Esophagus muscularis mucosa (tissue), 4 donors: ENCODE results near the gene ADSS1. TPM values are rescaled to one million over a fixed set of nuclear protein-coding genes. Genes with fewer than 3 reads are reported as not detected.

ENCODE experiments used
- DNase-seq: peaks from one replicate; pipeline ENCODE4 v3.0.0-alpha.2; 2017; ENCODE audit errors: extremely low spot score
- H3K27ac ChIP-seq, 4 donors: fragments of 200-600 bp; sonication (generic); replicated peaks in 1 of 4; 1 replicate in 3 of 4; 2 replicates in 1 of 4; pipeline ENCODE4 v1.5.1; 2016 to 2019; ENCODE audit warnings: mild to moderate bottlenecking in 1 of 4
- H3K27me3 ChIP-seq, 4 donors: fragments of 200-600 bp; sonication (generic); one replicate each; pipeline versions ENCODE4 v1.5.1 to v1.6.0; 2016 to 2019
- H3K36me3 ChIP-seq, 4 donors: fragments of 200-600 bp; sonication (generic); one replicate each; pipeline ENCODE4 v1.5.1; 2016 to 2019
- H3K4me1 ChIP-seq, 4 donors: fragments of 200-600 bp; sonication (generic); one replicate each; pipeline ENCODE4 v1.5.1; 2016 to 2019
- H3K4me3 ChIP-seq, 4 donors: fragments of 200-600 bp; sonication (generic); 1 replicate in 2 of 4; 2 replicates in 2 of 4; pipeline ENCODE4 v1.5.1; 2016 to 2019; ENCODE audit warnings: mild to moderate bottlenecking in 4 of 4, moderate library complexity in 1 of 4
- H3K9me3 ChIP-seq, 4 donors: fragments of 200-600 bp; sonication (generic); 1 replicate in 3 of 4; 2 replicates in 1 of 4; pipeline ENCODE4 v1.5.1; 2016 to 2019
- EP300 ChIP-seq: sonication (generic); formaldehyde crosslinking; IDR thresholded peaks from one replicate; pipeline ENCODE4 v1.6.1; 2017; ENCODE audit warnings: antibody characterized with exemption
- POLR2A ChIP-seq: fragments of 450-650 bp; IDR thresholded peaks from one replicate; pipeline ENCODE4 v1.6.1; 2017; ENCODE audit warnings: antibody characterized with exemption, moderate library complexity, mild to moderate bottlenecking, low read depth
- POLR2AphosphoS5 ChIP-seq, 2 donors: sonication (generic); formaldehyde crosslinking; IDR thresholded peaks; one replicate each; pipeline ENCODE4 v1.6.1; 2017; ENCODE audit warnings: antibody characterized with exemption in 2 of 2
- WGBS: methylation state at CpG from one replicate; pipeline ENCODE4 v1.1.5; 2018; 5-methylcytosine and 5-hydroxymethylcytosine counted together
- intact Hi-C: fragments of 100-400 bp; cut with DNase I; formaldehyde crosslinking; loops from one replicate; pipeline ENCODE4 v1.15.1; 2023
- total RNA-seq, 4 donors: library from RNA; depleted of rRNA; stranded (reverse); fragments of >200 nt; gene quantifications; one replicate each; pipeline versions ENCODE4 v1.1.0 to v1.2.1, GENCODE V29; 2016
- TF ChIP-seq, protein P1 (sequence below), 3 experiments: fragments of 200-600 bp in 2 of 3; fragments of 450-650 bp in 1 of 3; sonication (generic) in 2 of 3; IDR thresholded peaks; one replicate each; pipeline ENCODE4 v1.5.1; 2017 to 2019; ENCODE audit warnings: antibody characterized with exemption in 3 of 3, mild to moderate bottlenecking in 2 of 3, moderate library complexity in 1 of 3

ADSS1 gene
- total RNA-seq, 4 donors from 2014 or later, result 4.3 to 7.9 (median 5.7) TPM

DNA sequence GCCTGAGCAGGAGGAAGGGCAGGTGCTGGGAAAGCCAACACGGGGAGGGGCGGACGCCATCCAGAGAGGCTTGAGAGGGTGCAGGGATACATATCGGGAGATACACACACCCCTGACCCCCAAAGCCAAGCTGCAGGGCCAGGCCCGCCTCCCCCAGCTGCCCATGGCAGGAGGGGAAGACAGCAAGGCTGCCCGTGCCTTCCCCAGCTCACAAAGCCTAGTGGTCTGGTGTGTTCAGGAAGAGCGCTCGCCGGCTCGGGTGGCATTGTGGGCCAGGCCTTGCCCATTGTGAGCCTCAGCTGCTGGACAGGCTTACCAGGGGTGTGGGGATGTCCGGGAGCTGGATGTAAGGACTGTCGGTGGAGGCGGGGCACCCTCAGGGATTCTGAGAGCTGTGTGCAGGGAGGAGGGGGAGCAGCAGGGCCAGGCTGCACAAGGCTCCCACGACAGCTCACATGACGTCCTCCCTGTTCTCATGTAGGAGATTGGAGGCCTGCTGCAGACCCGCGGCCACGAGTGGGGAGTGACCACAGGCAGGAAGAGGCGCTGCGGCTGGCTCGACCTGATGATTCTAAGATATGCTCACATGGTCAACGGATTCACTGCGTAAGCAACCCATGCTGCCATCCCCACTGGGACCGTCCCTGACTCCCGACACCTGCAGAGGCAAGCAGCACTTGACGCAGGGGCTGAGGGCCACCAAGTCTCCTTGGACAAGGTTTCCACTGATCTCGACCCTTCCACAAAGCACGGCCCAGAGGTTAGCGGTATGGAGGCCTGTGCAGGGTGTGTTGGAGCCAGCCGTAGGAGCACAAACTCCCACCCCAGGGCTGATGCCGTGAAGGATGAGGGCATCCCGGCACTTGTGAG, 18.8 kb downstream of the ADSS1 start:
- WGBS, result 92% methylated on average over 20 of the region's 32 CpGs
- Histone ChIP-seq H3K4me1 (peaks cover 0 to 23% (median 20%) of the 10 kb centered on the region in 4 donors), H3K36me3 (peaks cover 0 to 80% (median 26%) of the 10 kb centered on the region in 4 donors), H3K9me3 (no peaks in the 10 kb centered on the region), H3K27me3 (no peaks in the 10 kb centered on the region), H3K27ac (no peak overlapping the region), H3K4me3 (no peak overlapping the region)
- no peak for DNase-seq
- TF ChIP-seq, protein P1, sequence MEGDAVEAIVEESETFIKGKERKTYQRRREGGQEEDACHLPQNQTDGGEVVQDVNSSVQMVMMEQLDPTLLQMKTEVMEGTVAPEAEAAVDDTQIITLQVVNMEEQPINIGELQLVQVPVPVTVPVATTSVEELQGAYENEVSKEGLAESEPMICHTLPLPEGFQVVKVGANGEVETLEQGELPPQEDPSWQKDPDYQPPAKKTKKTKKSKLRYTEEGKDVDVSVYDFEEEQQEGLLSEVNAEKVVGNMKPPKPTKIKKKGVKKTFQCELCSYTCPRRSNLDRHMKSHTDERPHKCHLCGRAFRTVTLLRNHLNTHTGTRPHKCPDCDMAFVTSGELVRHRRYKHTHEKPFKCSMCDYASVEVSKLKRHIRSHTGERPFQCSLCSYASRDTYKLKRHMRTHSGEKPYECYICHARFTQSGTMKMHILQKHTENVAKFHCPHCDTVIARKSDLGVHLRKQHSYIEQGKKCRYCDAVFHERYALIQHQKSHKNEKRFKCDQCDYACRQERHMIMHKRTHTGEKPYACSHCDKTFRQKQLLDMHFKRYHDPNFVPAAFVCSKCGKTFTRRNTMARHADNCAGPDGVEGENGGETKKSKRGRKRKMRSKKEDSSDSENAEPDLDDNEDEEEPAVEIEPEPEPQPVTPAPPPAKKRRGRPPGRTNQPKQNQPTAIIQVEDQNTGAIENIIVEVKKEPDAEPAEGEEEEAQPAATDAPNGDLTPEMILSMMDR (IDR thresholded peaks at IDR 0.05), result no peak
- intact Hi-C loops, result no loop called here

DNA sequence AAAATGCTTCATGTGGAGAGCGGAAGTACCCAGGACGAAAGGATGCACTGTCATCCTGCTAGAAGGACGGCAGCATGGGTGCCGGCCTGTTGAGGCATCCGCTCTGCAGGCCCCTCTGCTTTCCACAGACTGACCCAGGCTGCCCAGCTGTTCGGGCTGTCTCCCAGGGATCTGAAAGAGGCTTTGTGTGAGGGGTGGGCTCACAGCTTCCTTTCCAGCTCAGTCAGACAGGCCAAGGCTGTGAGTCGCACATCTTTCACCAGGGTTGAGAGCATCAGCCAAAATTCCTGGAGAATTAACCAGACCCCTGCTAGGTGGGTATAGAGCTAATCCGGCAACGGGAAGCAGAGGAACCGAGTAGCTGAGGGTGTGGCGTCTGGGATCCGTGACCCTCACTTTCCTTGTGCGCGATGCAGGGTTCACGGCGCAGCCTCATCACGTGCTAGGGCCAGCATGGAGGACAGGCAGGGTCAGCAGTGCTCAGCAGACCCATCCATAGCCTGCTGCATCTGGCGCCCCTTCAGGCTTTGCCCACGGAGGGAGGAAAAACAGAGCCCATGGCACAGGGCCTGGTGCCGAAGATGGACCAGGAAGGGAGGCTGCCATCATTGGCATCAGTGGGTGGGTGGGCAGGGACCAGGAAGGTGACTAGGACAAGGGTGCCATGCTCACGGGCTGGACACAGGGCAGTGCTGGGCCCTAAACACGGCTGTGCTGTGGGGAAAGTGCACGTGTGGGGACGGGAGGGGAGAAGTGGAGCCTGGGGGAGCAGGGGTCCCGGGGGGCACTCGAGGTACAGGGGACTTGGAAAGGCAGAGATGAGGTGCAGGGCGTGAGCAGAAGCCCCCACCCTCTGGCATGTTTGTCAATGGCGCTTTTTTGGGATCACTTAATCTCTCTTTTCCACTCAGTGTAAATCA, 19.7 kb downstream of the ADSS1 start:
- intact Hi-C loops, result no loop called here
- no peaks in the 10 kb centered on the region for H3K9me3 ChIP-seq
- TF ChIP-seq EP300, result no peak
- no peak for TF ChIP-seq POLR2A
- TF ChIP-seq, protein P1 (IDR thresholded peaks at IDR 0.05), result no peak
- no peak for TF ChIP-seq POLR2AphosphoS5 (IDR thresholded peaks at IDR 0.05)
- WGBS, result 84% methylated on average over 27 of the region's 28 CpGs
- no peaks in the 10 kb centered on the region for H3K27me3 ChIP-seq
- peaks cover 0 to 75% (median 26%) of the 10 kb centered on the region in 4 donors for H3K36me3 ChIP-seq
- peaks cover 0 to 30% (median 26%) of the 10 kb centered on the region in 4 donors for H3K4me1 ChIP-seq
- H3K4me3 ChIP-seq, result no peak overlapping the region
- no peak for DNase-seq
- H3K27ac ChIP-seq, result no peak overlapping the region

DNA sequence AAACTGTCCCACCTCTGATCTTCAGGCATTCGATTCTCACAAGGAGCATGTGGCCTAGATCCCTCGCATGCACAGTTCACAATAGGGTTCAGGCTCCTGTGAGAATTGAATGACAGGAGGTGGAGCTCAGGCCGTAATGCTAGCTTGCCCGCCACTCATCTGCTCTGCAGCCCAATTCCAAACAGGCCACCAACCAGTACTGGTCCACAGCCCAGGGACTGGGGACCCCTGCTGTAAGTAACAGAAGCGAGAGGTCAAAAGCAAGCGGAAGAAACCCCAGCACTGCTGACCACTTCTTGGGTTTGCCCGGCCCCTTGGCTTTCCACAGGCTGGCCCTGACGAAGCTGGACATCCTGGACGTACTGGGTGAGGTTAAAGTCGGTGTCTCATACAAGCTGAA, 20.5 kb downstream of the ADSS1 start:
- Histone ChIP-seq H3K27me3 (no peaks in the 10 kb centered on the region), H3K27ac (no peak overlapping the region), H3K4me3 (no peak overlapping the region), H3K4me1 (peaks cover 0 to 38% (median 30%) of the 10 kb centered on the region in 4 donors), H3K36me3 (peaks cover 0 to 68% (median 24%) of the 10 kb centered on the region in 4 donors), H3K9me3 (no peaks in the 10 kb centered on the region)
- WGBS, result 94% methylated on average over 9 of the region's 10 CpGs
- TF ChIP-seq EP300, result no peak
- TF ChIP-seq POLR2AphosphoS5 (IDR thresholded peaks at IDR 0.05), result no peak
- no peak for TF ChIP-seq POLR2A
- TF ChIP-seq, protein P1 (IDR thresholded peaks at IDR 0.05), result no peak
- no peak for DNase-seq
- intact Hi-C loops, result no loop called here

DNA sequence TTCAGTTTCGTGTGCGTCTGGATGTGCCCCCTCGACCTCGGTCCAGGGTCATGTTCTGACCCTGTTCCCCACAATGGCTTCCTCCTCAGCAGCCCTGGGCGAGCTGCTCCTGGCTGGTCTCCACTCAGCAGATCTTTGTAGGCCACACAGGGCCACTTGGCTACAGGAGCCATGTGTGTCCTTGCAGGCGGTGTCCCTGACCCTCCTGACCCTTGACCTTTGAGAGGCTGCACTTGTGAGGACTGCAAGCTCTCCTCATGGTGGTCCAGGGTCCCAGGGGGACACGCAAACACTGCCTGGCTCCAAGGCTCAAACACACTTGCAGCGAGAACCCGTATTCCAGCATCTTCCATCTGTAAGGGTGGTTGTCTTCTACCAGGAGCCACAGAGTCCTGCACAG, 21.4 kb downstream of the ADSS1 start:
- 99% methylated on average over 8 of the region's 9 CpGs for WGBS
- peaks cover 0 to 58% (median 18%) of the 10 kb centered on the region in 4 donors for H3K36me3 ChIP-seq
- H3K9me3 ChIP-seq, result no peaks in the 10 kb centered on the region
- intact Hi-C loops, result no loop called here
- DNase-seq, result no peak
- peak overlapping the region in 3 of 4 donors; percentile 49 to 70 (median 53) for H3K27ac ChIP-seq
- H3K4me3 ChIP-seq, result no peak overlapping the region
- H3K4me1 ChIP-seq, result peaks cover 0 to 45% (median 32%) of the 10 kb centered on the region in 4 donors
- no peaks in the 10 kb centered on the region for H3K27me3 ChIP-seq
- TF ChIP-seq EP300, result no peak

DNA sequence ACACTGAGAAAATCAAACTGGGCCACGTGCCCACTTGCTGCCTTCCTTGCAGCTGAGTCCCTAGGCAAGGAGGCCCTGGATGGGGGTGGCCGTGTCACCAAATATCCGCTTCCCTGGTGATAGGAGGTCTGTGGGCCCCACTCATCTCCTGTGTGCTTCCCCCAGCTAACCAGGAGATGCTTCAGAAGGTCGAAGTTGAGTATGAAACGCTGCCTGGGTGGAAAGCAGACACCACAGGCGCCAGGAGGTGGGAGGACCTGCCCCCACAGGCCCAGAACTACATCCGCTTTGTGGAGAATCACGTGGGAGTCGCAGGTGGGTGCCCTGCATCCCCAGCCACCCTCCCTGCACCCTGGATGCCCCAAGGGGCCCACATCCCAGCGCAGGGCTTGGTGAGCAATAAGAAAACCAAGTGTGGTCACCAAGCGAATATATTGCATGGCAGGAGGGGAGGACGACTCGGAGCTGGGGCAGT, 22.1 kb downstream of the ADSS1 start:
- no peaks in the 10 kb centered on the region for H3K27me3 ChIP-seq
- no peaks in the 10 kb centered on the region for H3K9me3 ChIP-seq
- DNase-seq, result no peak
- peaks cover 0 to 51% (median 15%) of the 10 kb centered on the region in 4 donors for H3K36me3 ChIP-seq
- no peak overlapping the region for H3K4me3 ChIP-seq
- H3K4me1 ChIP-seq, result peaks cover 0 to 45% (median 32%) of the 10 kb centered on the region in 4 donors
- peak overlapping the region; percentile 48 to 70 (median 51) for H3K27ac ChIP-seq
- intact Hi-C loops, result no loop called here
- TF ChIP-seq POLR2A (no peak), EP300 (no peak), POLR2AphosphoS5 (IDR thresholded peaks at IDR 0.05) (no peak)
- TF ChIP-seq, protein P1 (IDR thresholded peaks at IDR 0.05), result no peak
- WGBS, result 83% methylated on average over 12 of the region's 13 CpGs
